Measurements from ENCODE around the gene CCSER1.

DNA sequence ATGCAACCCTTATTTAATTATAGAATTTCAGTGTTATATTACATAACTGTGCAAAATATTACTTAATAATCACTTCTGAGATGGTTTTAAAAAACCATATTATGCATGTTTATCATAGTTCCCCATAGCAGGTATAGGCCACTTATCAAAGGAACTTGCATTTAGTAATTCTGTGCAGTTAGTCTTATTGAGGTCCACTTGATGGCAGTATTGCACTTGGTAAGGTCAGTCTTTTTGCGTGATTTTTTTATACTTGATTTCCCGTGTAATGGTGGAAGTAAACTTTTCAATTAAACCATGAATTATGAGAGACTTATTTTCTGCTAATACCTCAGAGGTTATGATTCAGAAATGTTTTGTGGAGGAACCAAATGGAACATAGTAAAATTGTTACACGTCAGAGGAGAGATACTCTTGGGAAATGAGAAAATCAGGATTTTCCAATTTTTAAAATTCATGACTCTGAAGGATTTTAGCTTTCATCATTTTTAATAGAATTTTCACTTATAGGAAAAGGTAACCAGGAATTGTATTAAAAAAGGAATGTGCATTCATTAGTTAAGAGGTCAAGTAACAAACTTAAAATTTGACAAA is 230.0 kb downstream of the CCSER1 start:
- TF ChIP-seq, protein P1, sequence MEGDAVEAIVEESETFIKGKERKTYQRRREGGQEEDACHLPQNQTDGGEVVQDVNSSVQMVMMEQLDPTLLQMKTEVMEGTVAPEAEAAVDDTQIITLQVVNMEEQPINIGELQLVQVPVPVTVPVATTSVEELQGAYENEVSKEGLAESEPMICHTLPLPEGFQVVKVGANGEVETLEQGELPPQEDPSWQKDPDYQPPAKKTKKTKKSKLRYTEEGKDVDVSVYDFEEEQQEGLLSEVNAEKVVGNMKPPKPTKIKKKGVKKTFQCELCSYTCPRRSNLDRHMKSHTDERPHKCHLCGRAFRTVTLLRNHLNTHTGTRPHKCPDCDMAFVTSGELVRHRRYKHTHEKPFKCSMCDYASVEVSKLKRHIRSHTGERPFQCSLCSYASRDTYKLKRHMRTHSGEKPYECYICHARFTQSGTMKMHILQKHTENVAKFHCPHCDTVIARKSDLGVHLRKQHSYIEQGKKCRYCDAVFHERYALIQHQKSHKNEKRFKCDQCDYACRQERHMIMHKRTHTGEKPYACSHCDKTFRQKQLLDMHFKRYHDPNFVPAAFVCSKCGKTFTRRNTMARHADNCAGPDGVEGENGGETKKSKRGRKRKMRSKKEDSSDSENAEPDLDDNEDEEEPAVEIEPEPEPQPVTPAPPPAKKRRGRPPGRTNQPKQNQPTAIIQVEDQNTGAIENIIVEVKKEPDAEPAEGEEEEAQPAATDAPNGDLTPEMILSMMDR (conservative IDR thresholded peaks at IDR 0.05; ENCODE audit: low read depth in 2 of 2) = peak; percentile 82 to 89
- TF ChIP-seq EZH2 (IDR thresholded peaks at IDR 0.05; ENCODE audit: low read depth, unreplicated experiment) (no peak), ZNF114 (CRISPR knock-in tag; IDR thresholded peaks at IDR 0.05) (no peak), ETS1 (IDR thresholded peaks at IDR 0.05) (no peak), POLR2AphosphoS5 (IDR thresholded peaks at IDR 0.05; ENCODE audit: low read depth) (no peak), EZH2phosphoT487 (IDR thresholded peaks at IDR 0.05; ENCODE audit: unreplicated experiment) (no peak), ZNF331 (CRISPR knock-in tag; IDR thresholded peaks at IDR 0.05; ENCODE audit: low read depth) (no peak)
